GM19452 (cell line): ENCODE measurements around the gene SPEM2.

Source experiments
- ATAC-seq: cut with Tn5 transposase; IDR thresholded peaks from one replicate; pipeline ENCODE4 v1.9.1; 2021; ENCODE audit not compliant: unreplicated experiment

Gene SPEM2

DNA sequence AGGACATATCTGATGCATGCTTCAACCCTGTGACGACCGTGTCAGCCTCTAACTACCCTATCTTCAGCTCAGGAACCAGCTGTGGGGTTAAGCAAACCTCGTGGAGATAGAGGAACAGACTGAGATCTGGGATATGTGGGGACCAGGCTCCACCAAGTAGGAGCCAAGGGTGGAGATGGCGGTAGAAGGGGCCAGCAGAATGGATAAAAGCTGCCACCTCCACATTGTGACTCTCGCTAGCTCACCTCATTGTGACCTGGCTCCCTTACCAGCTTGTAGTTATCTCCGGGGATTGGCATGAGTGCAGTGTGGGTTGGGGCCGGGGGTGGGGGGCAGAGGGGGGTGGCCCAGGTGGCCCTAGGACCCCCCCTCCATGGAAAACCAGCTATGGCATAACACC lies at the start of gene SPEM2:
TSS of gene SPEM2 (plus strand) at position 301 of the 400 bp plus-strand sequence. CDS start at position 374, 73 bp downstream.
- ATAC-seq = no peak

- no peak for ATAC-seq
Measured at GRCh38 chr17:7379134-7379533, 46.3 kb upstream of the SPEM2 start.

DNA sequence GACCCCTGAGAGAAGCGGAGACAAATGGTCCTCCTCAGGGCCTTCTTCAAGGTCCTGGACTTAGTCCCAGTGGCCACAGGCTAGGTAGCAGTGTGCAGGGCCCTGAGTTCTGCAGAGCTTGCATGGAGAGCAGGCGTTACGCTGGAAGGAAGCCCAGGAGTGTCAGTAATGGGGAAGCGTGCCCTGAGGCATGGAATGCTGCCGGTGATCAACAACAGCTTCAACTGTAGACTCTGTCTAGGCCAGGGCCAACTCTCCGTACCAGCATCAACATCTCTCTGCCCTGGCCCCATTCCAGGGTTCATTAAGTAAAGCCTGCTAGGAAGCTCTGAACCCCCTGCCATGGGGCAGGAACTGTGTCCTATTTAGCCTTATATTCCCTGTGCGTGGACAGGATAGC lies 45.1 kb upstream of the SPEM2 start:
- no peak for ATAC-seq

DNA sequence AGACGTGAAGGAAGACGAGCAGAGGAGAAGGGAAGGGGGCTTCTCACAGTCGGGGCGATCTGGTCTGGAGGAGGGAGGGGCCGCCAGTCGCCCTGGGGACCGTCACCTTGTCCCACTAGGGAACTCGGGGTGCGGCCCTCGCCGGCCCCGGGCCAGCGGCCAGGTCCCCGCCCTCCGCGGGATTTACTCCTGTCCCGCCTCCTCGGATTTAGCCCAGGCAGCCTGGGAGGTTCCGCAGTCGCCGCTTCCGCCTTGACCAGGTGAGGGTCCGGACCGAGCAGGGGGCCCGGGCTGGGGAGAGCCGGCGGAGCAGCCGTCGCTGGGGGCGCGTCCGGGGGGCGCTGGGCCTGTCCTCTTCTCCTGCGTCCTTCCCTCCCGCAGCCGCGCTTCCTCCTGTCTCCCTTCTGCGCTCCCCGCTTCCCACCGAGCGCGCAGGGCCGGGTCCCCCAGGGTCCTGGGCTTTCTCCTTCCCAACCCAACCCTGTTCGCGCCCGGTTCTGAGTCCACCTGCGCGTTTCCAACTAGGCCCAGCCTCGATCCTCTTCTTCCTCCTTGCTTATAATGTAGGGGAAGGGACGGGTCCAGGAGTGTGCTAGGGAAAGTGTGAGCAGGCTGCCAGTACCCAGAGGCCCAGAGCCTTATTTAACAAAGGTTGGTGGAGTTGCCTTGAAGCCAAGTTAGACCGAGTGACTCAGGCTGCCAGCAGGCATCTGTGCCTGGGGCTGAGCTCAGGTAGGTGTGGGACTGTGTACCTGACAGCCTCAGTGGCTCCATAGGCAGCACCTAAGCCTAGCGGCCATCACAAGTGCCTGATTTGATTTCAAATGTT lies 44.3 kb upstream of the SPEM2 start, which contains the start of gene TNK1:
TSS of gene TNK1 (plus strand) at position 235 of the 829 bp plus-strand sequence. CDS start 1,838 bp downstream, outside the sequence.
- no peak for ATAC-seq

- ATAC-seq = no peak
Measured at GRCh38 chr17:7382901-7383300, 42.5 kb upstream of the SPEM2 start.

- no peak for ATAC-seq
Measured at GRCh38 chr17:7383371-7383741, 42.1 kb upstream of the SPEM2 start.

DNA sequence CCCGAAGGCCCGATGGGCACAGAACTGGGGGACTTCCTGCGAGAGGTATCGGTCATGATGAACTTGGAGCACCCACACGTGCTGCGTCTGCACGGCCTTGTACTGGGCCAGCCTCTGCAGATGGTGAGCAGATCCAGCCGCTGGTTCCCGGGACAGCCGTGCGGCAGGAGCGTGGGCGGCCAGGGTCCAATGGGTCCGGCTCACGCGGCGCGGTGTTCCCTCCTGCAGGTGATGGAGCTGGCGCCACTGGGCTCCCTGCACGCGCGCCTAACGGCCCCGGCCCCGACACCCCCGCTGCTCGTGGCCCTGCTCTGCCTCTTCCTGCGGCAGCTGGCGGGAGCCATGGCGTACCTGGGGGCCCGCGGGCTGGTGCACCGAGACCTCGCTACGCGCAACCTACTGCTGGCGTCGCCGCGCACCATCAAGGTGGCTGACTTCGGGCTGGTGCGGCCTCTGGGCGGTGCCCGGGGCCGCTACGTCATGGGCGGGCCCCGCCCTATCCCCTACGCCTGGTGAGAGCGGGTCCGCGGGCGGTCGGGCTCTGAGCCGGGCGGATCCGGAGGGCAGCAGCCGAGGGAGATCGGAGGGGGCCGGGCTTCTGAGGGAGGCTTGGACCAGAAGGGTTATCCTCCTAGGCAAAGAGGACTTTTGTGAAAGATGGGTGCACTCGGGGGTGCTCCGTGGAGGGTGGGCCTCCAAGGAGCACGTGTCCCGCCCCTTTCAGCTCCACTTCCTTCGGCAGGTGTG lies 41.5 kb upstream of the SPEM2 start:
- no peak for ATAC-seq

GRCh38 chr17:7384489-7385081 lies 40.8 kb upstream of the SPEM2 start:
- no peak for ATAC-seq

DNA sequence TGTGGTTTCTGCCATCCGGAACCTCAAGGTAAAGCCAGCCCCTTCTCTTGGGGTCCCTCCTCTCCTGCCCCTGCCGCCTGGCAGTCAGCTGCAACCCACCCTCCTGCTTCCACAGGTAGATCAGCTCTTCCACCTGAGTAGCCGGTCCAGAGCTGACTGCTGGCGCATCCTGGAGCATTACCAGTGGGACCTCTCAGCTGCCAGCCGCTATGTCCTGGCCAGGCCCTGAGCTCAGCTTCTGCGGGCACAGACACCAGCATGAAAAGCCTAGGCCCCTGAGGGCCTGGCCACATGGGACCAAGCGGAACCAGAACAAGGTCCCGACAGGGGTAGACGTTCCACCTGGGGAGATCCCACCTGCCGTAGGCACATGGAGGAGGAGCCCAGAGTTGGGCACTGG lies 36.6 kb upstream of the SPEM2 start:
- ATAC-seq = no peak

GRCh38 chr17:7389924-7390910 lies 35.2 kb upstream of the SPEM2 start:
- no peak for ATAC-seq

DNA sequence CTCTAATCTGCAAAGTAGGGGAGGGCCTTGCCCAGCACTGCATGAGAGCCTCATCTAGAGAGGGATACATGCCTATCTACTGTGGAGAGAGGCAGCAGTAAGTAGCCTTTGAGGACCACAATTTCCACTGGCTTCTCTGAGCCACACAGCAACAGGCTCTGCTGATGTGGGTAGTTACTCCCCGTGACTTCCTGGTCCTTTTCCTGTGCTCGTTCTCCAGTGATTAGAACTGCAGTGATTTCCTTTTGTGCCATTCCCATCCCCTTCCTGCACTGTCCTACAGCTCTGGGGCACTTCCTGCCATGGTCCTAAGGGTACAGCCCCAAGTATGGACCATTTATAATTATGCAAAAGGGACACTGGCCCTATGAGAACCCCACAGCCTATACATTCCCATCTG lies 34.1 kb upstream of the SPEM2 start:
- ATAC-seq = no peak

- no peak for ATAC-seq
Measured at GRCh38 chr17:7392696-7393612, 32.5 kb upstream of the SPEM2 start.

GRCh38 chr17:7393613-7394451 lies 31.6 kb upstream of the SPEM2 start:
- ATAC-seq = peak; percentile 46

- ATAC-seq = peak; percentile 73
Measured at GRCh38 chr17:7394452-7395191, 30.8 kb upstream of the SPEM2 start, which contains the start of gene PLSCR3. PLSCR3 (minus strand) TSS chr17:7394525; CDS start chr17:7394110, 415 bp downstream.

- no peak for ATAC-seq
Measured at GRCh38 chr17:7396147-7396546, 29.3 kb upstream of the SPEM2 start.

GRCh38 chr17:7398612-7399011 lies 26.8 kb upstream of the SPEM2 start:
- ATAC-seq = no peak

DNA sequence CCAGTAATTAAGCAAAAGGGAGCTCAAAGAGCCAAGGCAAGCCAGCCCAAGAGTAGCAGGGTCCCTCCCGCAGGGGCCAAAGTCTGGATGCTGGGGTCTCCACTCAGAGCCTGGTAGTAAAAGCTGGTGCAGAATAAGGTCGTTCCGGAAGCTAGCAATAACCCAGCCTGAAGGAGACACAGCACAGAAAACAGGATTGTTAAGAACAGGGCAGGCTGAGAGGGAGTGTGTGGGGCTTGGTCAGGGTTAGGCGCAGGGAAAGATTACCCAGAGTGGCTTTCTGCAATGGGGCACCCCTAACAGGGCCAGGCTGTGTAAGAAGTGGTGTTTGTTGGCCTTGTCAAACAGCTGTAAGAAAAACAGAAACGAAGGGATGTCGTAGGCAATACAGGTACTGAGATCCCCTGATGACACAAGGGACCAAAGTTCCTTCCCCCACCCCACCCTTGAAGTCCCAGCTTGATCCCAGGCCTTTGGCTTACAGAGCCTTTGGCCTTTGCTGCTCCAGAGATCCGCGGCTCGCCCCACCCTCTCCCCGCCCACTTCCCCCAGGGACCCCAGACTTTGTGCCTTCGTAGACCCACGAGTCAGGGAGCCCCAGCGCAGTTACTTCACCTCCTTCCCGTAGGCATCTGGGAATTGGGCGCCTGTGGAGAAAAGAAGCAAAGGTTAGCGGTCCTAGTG lies 22.2 kb upstream of the SPEM2 start:
- no peak for ATAC-seq

- no peak for ATAC-seq
Measured at GRCh38 chr17:7403727-7403976, 21.8 kb upstream of the SPEM2 start.
